GM19468 (cell line): Measurements from ENCODE around the gene WDR91.
A peak's percentile ranks its signal among the peaks of the same experiment; 100 is the strongest.
"Not testable (repeated sequence)": the region's sequence is repeated elsewhere in the genome, so short reads cannot be mapped to it uniquely, and the experiment has no call there.

Source experiments
- ATAC-seq: cut with Tn5 transposase; IDR thresholded peaks from one replicate; pipeline ENCODE4 v1.9.1; 2021; ENCODE audit warnings: mild to moderate bottlenecking, moderate library complexity, moderate number of reproducible peaks; ENCODE audit not compliant: unreplicated experiment; ENCODE audit errors: extremely low read depth

The WDR91 gene

GRCh38 chr7:135181929-135182678, 29.2 kb downstream of the WDR91 start:
- ATAC-seq = no peak

- ATAC-seq = no peak
These were observed 29.9 kb downstream of the WDR91 start for GRCh38 chr7:135181261-135181928.

- no peak for ATAC-seq
These were observed 31.2 kb downstream of the WDR91 start for GRCh38 chr7:135180122-135180521.

GRCh38 chr7:135179321-135179925, 31.9 kb downstream of the WDR91 start:
- no peak for ATAC-seq

GRCh38 chr7:135178364-135178763, 33.0 kb downstream of the WDR91 start:
- no peak for ATAC-seq

GRCh38 chr7:135177028-135177696, 34.2 kb downstream of the WDR91 start:
- no peak for ATAC-seq

GRCh38 chr7:135175931-135176330, 35.4 kb downstream of the WDR91 start:
- no peak for ATAC-seq

GRCh38 chr7:135174941-135175340, 36.4 kb downstream of the WDR91 start:
- ATAC-seq = no peak

GRCh38 chr7:135173916-135174315, 37.4 kb downstream of the WDR91 start:
- not testable (repeated sequence) for ATAC-seq

GRCh38 chr7:135171581-135172291, 39.6 kb downstream of the WDR91 start:
- not testable (repeated sequence) for ATAC-seq

- not testable (repeated sequence) for ATAC-seq
These were observed 40.3 kb downstream of the WDR91 start for GRCh38 chr7:135170998-135171481.

GRCh38 chr7:135170274-135170997, 40.9 kb downstream of the WDR91 start, which contains the start of gene CYREN:
TSS of gene CYREN (minus strand) at chr7:135170707. CDS start at chr7:135168922, 1,785 bp downstream.
- ATAC-seq = peak; percentile 71

- no peak for ATAC-seq
These were observed 41.4 kb downstream of the WDR91 start for GRCh38 chr7:135169964-135170273.

- peak; percentile 23 for ATAC-seq
These were observed 42.0 kb downstream of the WDR91 start for GRCh38 chr7:135169141-135169963.

GRCh38 chr7:135168489-135169140, 42.7 kb downstream of the WDR91 start:
- ATAC-seq = no peak

- no peak for ATAC-seq
These were observed 43.3 kb downstream of the WDR91 start for GRCh38 chr7:135168001-135168400.

- ATAC-seq = no peak
These were observed 43.9 kb downstream of the WDR91 start for GRCh38 chr7:135167365-135167917.
